NCI-H748 (cell line): ENCODE results near the gene MFAP1.
"Not testable (repeated sequence)": the region's sequence is repeated elsewhere in the genome, so short reads cannot be mapped to it uniquely, and the experiment has no call there.

ENCODE experiments used
- DNase-seq: peaks from one replicate; lab custom pipeline; 2025; ENCODE audit not compliant: unreplicated experiment; lab: John Stamatoyannopoulos, UW

Gene MFAP1

DNA sequence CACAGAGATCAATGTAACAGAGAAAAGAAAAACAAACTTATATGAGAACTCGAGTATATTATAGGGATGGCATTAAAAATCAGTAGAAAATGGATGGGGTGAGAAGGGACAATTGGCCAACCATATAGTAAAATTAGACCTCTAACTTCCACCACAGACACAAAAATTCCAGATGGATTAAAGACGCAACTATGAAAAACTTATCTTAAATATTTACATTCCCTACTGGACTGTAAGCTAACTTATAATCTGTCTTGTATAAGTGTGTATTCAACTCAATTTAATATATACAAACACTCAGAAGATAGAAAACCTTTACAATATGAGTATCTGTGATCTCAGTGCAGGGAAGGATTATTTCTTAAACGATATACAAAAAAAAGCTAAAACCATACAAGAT, 3.0 kb downstream of the MFAP1 start:
- no peak for DNase-seq

DNA sequence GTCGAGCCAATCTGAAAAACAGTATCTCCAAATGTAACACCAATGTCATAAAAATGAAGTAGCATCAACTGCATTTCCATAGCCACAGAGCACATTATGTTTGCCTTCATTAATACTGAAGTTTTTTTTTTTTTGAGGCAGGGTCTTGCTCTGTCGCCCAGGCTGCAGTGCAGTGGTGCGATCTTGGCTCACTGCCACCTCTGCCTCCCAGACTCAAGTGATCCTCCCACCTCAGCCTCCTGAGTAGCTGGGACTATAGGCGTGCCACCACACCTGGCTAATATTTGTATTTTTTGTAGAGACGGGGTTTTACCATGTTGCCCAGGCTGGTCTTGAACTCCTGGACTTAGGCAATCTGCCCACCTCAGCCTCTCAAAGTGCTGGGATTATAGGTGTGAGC, 9.4 kb downstream of the MFAP1 start:
- DNase-seq, result not testable (repeated sequence)

- DNase-seq, result no peak
Measured at GRCh38 chr15:43808960-43809678, 15.4 kb downstream of the MFAP1 start.

DNA sequence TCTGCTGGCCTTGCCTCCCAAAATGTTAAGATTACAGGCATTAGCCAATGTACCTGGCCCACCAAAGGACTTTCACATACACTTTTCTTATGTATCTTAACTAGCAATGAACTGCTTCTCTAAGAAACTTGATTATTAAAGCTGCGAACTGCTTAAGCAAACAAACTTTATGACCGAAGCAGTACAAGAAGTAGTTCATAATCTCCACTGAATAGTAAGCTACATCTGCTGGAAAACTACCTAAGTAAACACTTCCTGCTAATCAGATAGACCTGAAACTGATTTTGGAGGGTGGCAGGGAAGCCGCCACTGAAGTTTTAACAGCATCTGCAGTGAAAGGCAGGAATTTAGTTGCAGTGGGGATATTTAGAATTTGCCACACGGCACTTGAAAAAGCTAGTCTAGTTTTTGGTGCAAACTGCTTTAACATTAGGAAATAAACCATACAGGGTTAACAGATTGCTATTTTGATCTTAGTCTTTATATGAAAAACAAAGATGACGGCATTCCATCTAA, 16.0 kb downstream of the MFAP1 start:
- DNase-seq, result no peak

DNA sequence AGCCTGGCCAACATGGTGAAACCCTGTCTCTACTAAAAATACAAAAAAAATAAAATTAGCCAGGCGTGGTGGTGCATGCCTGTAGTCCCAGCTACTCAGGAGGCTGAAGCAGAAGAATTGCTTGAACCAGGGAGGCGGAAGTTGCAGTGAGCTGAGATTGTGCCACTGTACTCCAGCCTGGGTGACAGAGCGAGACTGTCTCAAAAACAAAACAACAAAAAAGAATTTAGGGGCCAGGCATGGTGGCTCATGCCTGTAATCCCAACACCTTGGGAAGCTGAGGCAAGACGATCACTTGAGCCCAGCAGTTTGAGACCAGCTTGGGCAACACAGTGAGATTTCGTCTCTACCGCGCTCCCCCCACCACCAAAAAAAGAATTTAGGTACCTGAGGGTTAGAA, 21.8 kb downstream of the MFAP1 start:
- DNase-seq, result not testable (repeated sequence)

DNA sequence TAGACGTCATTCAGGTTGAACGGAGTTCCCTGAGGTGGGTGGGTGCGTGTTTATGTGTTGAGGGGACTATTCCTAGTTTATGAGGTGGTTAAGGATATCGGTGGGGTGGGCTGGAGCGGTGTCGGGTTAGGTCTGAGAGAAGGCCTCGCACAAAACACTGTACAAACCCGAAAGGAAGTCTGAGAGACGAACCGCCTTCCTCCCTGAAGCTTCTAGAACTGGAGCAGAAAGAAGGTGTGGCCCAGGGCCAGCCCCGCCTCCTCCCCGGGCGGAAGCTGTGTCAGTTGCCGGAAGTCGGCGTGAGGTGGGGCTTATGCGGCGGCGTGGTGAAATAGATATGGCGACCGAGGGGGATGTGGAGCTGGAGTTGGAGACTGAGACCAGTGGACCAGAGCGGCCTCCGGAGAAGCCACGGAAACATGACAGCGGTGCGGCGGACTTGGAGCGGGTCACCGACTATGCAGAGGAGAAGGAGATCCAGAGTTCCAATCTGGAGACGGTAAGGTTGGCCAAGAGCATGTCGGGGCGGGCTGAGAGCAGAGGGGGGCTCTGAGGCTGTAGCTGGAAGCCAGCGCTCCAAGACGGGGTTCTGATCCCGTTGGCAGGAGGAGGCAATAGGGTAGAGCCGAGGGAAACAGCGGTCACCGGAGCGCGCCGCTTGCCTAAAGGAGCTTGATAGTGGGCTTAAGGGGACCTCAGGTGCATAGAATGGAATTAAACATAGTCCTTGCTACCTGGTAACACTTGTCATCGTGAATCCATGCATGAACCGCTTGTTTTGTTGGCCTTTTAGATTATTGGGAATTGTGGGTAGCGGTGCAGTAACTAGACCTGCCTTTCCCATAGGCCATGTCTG, 24.0 kb downstream of the MFAP1 start, which contains the start of gene HYPK:
HYPK (plus strand) TSS at position 314 of the 856 bp plus-strand sequence; CDS start at position 338, 24 bp downstream.
- DNase-seq, result peak; percentile 77

- no peak for DNase-seq
Measured at GRCh38 chr15:43799945-43800285, 24.6 kb downstream of the MFAP1 start, which contains the start of gene SERINC4. TSS of gene SERINC4 (minus strand) at chr15:43800220. CDS start at chr15:43799986, 234 bp downstream.

- DNase-seq, result peak; percentile 40
Measured at GRCh38 chr15:43799209-43799944, 25.1 kb downstream of the MFAP1 start.

GRCh38 chr15:43796566-43796965, 27.9 kb downstream of the MFAP1 start:
- no peak for DNase-seq

GRCh38 chr15:43795997-43796396, 28.5 kb downstream of the MFAP1 start:
- DNase-seq, result no peak

DNA sequence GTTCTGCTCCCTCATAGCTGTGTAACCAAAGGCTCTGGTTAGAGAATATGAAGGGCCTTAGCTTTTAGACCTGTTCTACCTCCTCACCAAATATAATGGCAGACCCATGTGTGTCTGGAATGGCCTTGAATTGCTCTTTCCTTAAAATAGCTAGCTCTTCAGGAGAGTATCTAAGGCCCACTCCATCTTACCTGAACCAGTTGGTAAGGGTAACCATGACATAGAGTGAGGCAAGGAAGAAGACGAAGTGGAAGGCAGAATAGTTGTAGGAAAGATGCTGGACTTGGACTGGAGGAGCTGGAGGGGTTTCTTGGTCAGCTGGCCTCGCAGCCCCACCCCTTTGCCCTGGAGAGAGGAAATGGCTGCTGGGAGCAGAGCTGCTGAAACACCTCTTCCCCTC, 29.3 kb downstream of the MFAP1 start:
- DNase-seq, result no peak

DNA sequence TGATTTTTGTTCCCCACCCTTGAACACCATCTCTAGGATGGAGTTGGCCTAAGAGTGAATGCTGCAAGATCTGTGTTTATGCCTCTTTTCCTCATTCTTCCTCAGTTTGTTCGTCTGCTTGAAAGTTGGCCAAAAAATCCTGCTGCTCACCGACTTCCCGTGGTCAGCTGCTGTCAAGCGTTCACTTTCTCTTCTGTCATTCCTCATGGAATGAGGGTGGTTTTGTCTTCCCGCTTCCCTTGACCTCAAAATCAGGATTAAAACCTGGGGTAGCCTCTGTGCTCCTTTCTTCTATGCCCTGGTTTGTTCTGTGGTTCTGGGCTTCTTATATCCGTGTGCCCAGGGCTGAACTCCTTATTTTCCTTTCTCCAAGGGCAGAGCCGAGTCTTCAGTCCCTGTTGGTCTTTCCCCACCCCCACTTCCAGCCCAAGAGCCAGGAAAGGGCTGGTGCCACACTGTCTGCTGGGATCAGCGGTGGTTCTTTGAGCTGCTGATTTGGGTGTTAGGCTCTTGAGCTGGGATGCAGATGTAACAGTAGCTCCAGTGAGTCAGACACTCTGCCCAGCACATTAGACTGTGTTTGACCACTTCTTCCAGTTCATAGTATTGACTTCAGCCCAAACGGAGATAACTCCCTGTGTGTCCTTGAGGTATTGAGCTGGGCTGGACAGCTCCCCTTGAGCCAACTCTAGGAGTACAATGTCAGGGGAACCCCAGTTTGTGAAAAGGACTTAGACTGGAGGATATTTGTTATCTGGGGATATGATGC, 30.0 kb downstream of the MFAP1 start:
- no peak for DNase-seq

GRCh38 chr15:43793647-43794046, 30.8 kb downstream of the MFAP1 start:
- DNase-seq, result no peak

GRCh38 chr15:43792761-43793476, 31.6 kb downstream of the MFAP1 start:
- no peak for DNase-seq

DNA sequence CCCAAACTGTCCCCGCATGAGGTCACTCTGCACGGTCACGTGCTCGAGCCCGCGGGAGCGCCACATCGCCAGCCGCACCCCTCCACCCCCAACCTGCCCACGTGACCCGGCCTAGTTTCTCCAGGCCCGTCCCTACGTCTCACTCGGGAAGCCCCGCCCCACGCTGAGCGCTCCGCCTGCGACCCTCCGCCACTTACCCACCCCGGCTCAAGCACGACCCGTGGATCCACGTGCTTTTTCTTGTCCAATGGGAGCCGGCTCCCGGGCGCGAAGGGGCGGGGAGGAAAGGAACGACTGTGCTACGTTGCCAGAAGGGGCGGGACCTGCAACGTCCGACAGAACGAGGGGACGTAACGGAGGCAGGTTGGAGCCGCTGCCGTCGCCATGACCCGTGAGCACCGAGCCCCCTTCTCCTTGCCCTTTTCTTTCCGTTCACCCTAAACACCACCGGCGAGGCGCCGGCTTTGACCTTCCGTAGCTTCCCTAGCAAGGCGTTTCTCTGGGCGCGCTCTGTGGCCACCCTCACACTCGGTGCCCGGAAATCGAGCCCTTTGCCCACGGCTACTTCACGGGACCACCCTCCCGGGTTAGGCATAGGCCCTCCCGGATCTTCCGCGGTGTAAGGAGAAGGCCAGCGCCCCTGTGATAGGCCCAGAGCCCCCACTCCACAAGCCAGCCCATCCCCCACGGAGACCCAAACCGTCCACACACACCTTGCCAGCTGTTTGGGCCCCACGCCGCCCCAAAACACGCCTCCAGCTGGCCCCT, 32.3 kb downstream of the MFAP1 start, which contains the start of gene SERF2:
SERF2 (plus strand) TSS at position 328 of the 768 bp plus-strand sequence; CDS start at position 385, 57 bp downstream.
- peak; percentile 98 for DNase-seq

GRCh38 chr15:43789409-43789808, 35.1 kb downstream of the MFAP1 start:
- DNase-seq, result no peak

- no peak for DNase-seq
Measured at GRCh38 chr15:43779016-43779415, 45.5 kb downstream of the MFAP1 start.

DNA sequence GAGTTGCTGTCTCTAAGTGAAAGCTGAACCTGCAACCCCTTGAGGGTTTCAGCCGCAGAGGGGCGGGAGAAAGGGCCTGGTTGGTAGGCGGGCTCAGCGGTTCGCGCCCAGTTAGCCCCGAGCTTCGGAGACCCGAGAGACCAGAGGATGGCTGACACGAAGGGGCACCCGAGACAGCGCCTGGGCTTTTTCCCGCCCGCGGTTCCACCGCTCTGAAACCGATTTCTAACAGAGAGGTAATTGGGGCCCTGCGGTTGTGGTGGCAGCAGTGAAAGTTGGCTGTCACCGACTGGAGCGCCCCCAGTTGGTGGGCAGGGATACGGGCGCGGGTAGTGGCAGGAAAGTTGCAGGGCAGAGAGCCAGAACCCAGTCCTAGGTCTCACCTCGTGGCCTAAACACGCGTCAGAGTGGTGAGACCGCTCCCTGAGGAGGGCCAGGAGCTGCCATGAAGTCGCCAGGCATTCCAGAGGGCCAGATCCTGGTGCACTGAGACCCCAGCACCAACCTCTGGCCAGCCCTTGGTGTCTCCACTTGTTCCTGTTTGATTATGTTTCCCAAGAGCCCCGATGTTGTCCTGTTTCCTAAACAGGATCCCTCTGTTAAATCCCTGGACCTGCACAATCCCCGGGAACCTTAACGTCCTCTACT, 47.1 kb downstream of the MFAP1 start:
- DNase-seq, result peak; percentile 76
